B cell (primary cell): ENCODE measurements around the gene FOSB. TPM values are rescaled to one million over a fixed set of nuclear protein-coding genes. Genes with fewer than 3 reads are reported as not detected.
A peak's percentile ranks its signal among the peaks of the same experiment; 100 is the strongest.

Source experiments
- ATAC-seq: fragments of 200-7000 bp; cut with Tn5 transposase; one replicate; pipeline ENCODE4 v1.10.0; 2021; ENCODE audit warnings: low read depth, mild to moderate bottlenecking, moderate number of reproducible peaks, moderate library complexity
- CTCF ChIA-PET: fragments of 350-600 bp; sonication (Branson Sonifier 250); formaldehyde crosslinking; loops from one replicate; lab custom pipeline; 2021; ENCODE audit warnings: antibody characterized with exemption, inconsistent platforms; lab: Charles Lee
- POLR2A ChIA-PET: fragments of 350-600 bp; sonication (Branson Sonifier 250); formaldehyde crosslinking; loops from one replicate; lab custom pipeline; 2021; ENCODE audit warnings: antibody characterized with exemption; lab: Charles Lee
- DNase-seq: peaks from one replicate; pipeline ENCODE4 v3.0.0; 2013
- H2AFZ ChIP-seq: 2 replicates; pipeline ENCODE4 v1.6.1; 2012; ENCODE audit warnings: mild to moderate bottlenecking, low read depth, low read length; ENCODE audit not compliant: insufficient read depth, poor library complexity, severe bottlenecking
- H3K27ac ChIP-seq, 2 donors: 1 replicate in 1 of 2; 2 replicates in 1 of 2; pipeline ENCODE4 v1.5.1; 2012 to 2013; ENCODE audit warnings: low read length in 2 of 2, mild to moderate bottlenecking in 2 of 2, moderate library complexity in 1 of 2
- H3K27me3 ChIP-seq, 4 experiments: fragments of 200-600 bp in 1 of 4; sonication (generic) in 1 of 4; replicated peaks in 1 of 4; 1 replicate in 2 of 4; 2 replicates in 2 of 4; pipeline versions ENCODE4 v1.6.1 to v1.7.0; 2013 to 2016; ENCODE audit warnings: low read length in 3 of 4, mild to moderate bottlenecking in 2 of 4, mixed read lengths in 1 of 4, moderate library complexity in 1 of 4; ENCODE audit not compliant: insufficient read depth in 4 of 4, control insufficient read depth in 3 of 4; ENCODE audit errors: control extremely low read depth in 1 of 4
- H3K36me3 ChIP-seq, 2 experiments: replicated peaks in 1 of 2; 1 replicate in 1 of 2; 2 replicates in 1 of 2; pipeline versions ENCODE4 v1.6.1 to v1.7.1; 2013; ENCODE audit warnings: low read length in 1 of 2; ENCODE audit not compliant: insufficient read depth in 2 of 2, control insufficient read depth in 1 of 2; ENCODE audit errors: control extremely low read depth in 1 of 2, extremely low read depth in 1 of 2
- H3K4me1 ChIP-seq, 2 donors: fragments of 200-600 bp in 1 of 2; sonication (generic) in 1 of 2; 1 replicate in 1 of 2; 2 replicates in 1 of 2; pipeline versions ENCODE4 v1.5.1 to v1.6.1; 2013 to 2017; ENCODE audit warnings: low read length in 2 of 2; ENCODE audit not compliant: control insufficient read depth in 2 of 2, insufficient read depth in 2 of 2
- H3K4me2 ChIP-seq: replicated peaks from 2 replicates; pipeline ENCODE3; 2012; ENCODE audit warnings: mild to moderate bottlenecking, low read depth, low read length; ENCODE audit not compliant: poor library complexity, severe bottlenecking
- H3K4me3 ChIP-seq, 5 experiments: fragments of 200-600 bp in 1 of 5; sonication (generic) in 1 of 5; 1 replicate in 3 of 5; 2 replicates in 2 of 5; pipeline versions ENCODE4 v1.5.1 to v1.7.0; 2011 to 2016; ENCODE audit warnings: low read length in 4 of 5, mild to moderate bottlenecking in 4 of 5, low read depth in 2 of 5, control low read depth in 1 of 5, moderate library complexity in 1 of 5; ENCODE audit not compliant: insufficient read depth in 1 of 5; ENCODE audit errors: control extremely low read depth in 1 of 5, extremely low read depth in 1 of 5
- H3K79me2 ChIP-seq: fragments of 200-600 bp; sonication (generic); one replicate; pipeline ENCODE4 v1.6.0; 2016; ENCODE audit warnings: low read length; ENCODE audit not compliant: control insufficient read depth, insufficient read depth
- H3K9ac ChIP-seq: fragments of 200-600 bp; sonication (generic); 2 replicates; pipeline ENCODE4 v1.6.1; 2017; ENCODE audit warnings: mild to moderate bottlenecking, low read length, moderate library complexity
- H3K9me3 ChIP-seq, 3 donors: one replicate each; pipeline versions ENCODE4 v1.6.1 to v1.7.1; 2013; ENCODE audit warnings: low read length in 2 of 3; ENCODE audit not compliant: control insufficient read depth in 2 of 3, insufficient read depth in 1 of 3; ENCODE audit errors: control extremely low read depth in 1 of 3
- H4K20me1 ChIP-seq: 2 replicates; pipeline ENCODE4 v1.6.0; 2012; ENCODE audit warnings: mild to moderate bottlenecking, low read length; ENCODE audit not compliant: insufficient read depth, control insufficient read depth, poor library complexity, severe bottlenecking
- H3K27ac Mint-ChIP-seq: one replicate; pipeline ENCODE4 v1.8.0; 2021; ENCODE audit warnings: mixed read lengths
- H3K27me3 Mint-ChIP-seq: one replicate; pipeline ENCODE4 v1.8.0; 2021; ENCODE audit warnings: mixed read lengths
- H3K4me1 Mint-ChIP-seq: one replicate; pipeline ENCODE4 v1.8.0; 2021; ENCODE audit warnings: mixed read lengths
- H3K4me3 Mint-ChIP-seq: one replicate; pipeline ENCODE4 v1.8.0; 2021; ENCODE audit warnings: mixed read lengths
- H3K9me3 Mint-ChIP-seq: one replicate; pipeline ENCODE4 v1.8.0; 2022; ENCODE audit warnings: mixed read lengths; ENCODE audit not compliant: insufficient read depth
- EZH2 ChIP-seq: IDR thresholded peaks from 2 replicates; pipeline ENCODE4 v1.6.1; 2012; ENCODE audit warnings: borderline replicate concordance, low read depth, mild to moderate bottlenecking, moderate library complexity, low read length; ENCODE audit not compliant: insufficient read depth, poor library complexity, severe bottlenecking
- WGBS: methylation state at CpG from one replicate; pipeline ENCODE4 v1.1.5; 2013; ENCODE audit warnings: missing lambda C conversion rate; ENCODE audit not compliant: insufficient coverage; 5-methylcytosine and 5-hydroxymethylcytosine counted together
- intact Hi-C: fragments of 100-400 bp; cut with micrococcal nuclease; formaldehyde crosslinking; loops from one replicate; pipeline ENCODE4 v1.10.0; 2022
- polyA plus RNA-seq: library from polyadenylated mRNA; depleted of rRNA; stranded (reverse); fragments of >200 nt; gene quantifications from 2 replicates; pipeline ENCODE4 v1.2.3, GENCODE V29; 2012
- total RNA-seq, 2 donors: library from RNA; stranded (reverse); fragments of 120-200 nt in 1 of 2; gene quantifications; 1 replicate in 1 of 2; 2 replicates in 1 of 2; pipeline versions ENCODE4 v1.2.3 to v1.2.4, GENCODE V29; 2013 to 2022
- TF ChIP-seq, protein P1 (sequence below): fragments of 200-600 bp; IDR thresholded peaks from one replicate; pipeline ENCODE4 v1.8.0; 2022; ENCODE audit warnings: antibody characterized with exemption, mild to moderate bottlenecking

Gene FOSB
- total and polyA plus RNA-seq, 2 donors (not counting 1 experiment from before 2014, with no cell fraction given), result 39.6 to 2,860 TPM

DNA sequence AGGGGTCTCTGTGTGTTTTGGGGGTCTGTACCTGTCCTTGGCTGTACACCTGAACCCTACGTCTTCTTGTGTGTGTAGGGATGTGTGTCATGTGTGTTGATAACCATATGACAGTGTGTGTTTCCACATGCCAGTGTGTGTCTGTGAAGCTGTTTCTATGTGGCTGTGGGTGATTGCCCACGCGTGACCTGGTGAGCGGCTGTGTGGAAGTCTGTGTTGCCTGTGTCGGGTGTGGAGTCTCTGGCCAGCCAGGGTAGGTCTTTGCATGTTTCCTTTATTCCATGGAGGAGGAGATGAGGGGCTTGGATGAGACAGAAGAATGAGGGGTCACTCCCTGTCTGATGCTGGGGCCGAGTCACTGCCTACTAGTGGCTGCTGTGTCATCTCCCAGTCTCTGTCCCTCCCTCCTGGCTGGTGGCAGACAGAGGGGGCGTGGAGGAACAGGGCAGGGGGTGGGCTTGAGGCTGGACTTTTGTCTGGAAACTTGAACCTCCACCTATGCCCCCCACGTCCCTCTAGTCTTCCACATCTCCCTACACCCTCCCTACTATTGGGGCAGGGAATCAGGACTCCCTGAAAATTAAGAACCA, 2.8 kb upstream of the FOSB start:
- Histone ChIP-seq H3K4me2 (no peak overlapping the region), H3K9ac (no peak overlapping the region), H2AFZ (no peak overlapping the region), H3K4me1 (peaks cover 9 to 41% of the 10 kb centered on the region in 2 donors), H3K79me2 (no peaks in the 10 kb centered on the region), H3K36me3 (no peaks in the 10 kb centered on the region), H4K20me1 (peaks cover 21% of the 10 kb centered on the region), H3K4me3 (no peak overlapping the region), H3K27ac (no peak overlapping the region), H3K27me3 (peaks cover 0 to 8% (median 4%) of the 10 kb centered on the region in 4 experiments), H3K9me3 (no peaks in the 10 kb centered on the region)
- ChIA-PET POLR2A (no interaction called here), CTCF (interaction anchor here (1.3 to 7.3 kb wide), 3 partner anchors 10 to 25 kb away, joined by 3 to 93 read pairs (median 5); no protein-coding TSS in a partner anchor)
- WGBS, result 44% methylated on average over 6 of the region's 8 CpGs
- DNase-seq (peak; percentile 55), ATAC-seq (no peak)
- Mint-ChIP-seq H3K9me3 (no peaks in the 10 kb centered on the region), H3K27me3 (peaks cover 7% of the 10 kb centered on the region), H3K4me3 (no peak overlapping the region), H3K4me1 (peaks cover 26% of the 10 kb centered on the region), H3K27ac (peak overlapping the region; percentile 15)
- TF ChIP-seq, protein P1, sequence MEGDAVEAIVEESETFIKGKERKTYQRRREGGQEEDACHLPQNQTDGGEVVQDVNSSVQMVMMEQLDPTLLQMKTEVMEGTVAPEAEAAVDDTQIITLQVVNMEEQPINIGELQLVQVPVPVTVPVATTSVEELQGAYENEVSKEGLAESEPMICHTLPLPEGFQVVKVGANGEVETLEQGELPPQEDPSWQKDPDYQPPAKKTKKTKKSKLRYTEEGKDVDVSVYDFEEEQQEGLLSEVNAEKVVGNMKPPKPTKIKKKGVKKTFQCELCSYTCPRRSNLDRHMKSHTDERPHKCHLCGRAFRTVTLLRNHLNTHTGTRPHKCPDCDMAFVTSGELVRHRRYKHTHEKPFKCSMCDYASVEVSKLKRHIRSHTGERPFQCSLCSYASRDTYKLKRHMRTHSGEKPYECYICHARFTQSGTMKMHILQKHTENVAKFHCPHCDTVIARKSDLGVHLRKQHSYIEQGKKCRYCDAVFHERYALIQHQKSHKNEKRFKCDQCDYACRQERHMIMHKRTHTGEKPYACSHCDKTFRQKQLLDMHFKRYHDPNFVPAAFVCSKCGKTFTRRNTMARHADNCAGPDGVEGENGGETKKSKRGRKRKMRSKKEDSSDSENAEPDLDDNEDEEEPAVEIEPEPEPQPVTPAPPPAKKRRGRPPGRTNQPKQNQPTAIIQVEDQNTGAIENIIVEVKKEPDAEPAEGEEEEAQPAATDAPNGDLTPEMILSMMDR, result no peak
- TF ChIP-seq EZH2, result no peak
- intact Hi-C loops, result loop anchor here (1.0 kb wide), 1 partner anchor 9 kb away; no protein-coding TSS in a partner anchor

DNA sequence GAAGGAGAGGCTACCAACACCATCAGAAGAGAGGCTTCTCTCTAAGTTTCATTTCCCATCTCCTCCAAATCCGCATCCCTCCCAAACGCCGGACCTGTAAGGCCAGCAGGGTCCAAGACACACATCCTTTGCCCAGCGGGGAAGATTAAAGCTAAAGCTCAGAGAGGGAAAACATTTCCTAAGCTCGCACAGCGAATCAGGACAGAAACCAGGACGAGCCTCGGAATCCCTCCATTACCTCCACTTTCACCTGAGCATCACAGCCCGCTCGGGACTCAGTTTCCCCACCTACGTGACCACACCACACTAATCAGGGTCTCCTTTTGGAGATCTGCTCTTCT, 711 bp upstream of the FOSB start:
- CTCF ChIA-PET, result interaction anchor here (0.8 to 7.3 kb wide), 9 partner anchors 8 to 175 kb away, joined by 3 to 98 read pairs (median 7); no protein-coding TSS in a partner anchor
- Histone ChIP-seq H3K4me2 (peak overlapping the region; percentile 93), H3K27ac (peak overlapping the region; percentile 96 to 100), H3K9me3 (no peaks in the 10 kb centered on the region), H3K79me2 (no peaks in the 10 kb centered on the region), H3K9ac (peak overlapping the region; percentile 99), H3K27me3 (peaks cover 0 to 16% (median 6%) of the 10 kb centered on the region in 4 experiments), H3K4me3 (peak overlapping the region; percentile 44 to 100 (median 95)), H4K20me1 (peaks cover 41% of the 10 kb centered on the region), H3K4me1 (peaks cover 29 to 52% of the 10 kb centered on the region in 2 donors), H3K36me3 (no peaks in the 10 kb centered on the region), H2AFZ (peak overlapping the region; percentile 86)
- H3K27me3 Mint-ChIP-seq, result peaks cover 11% of the 10 kb centered on the region
- H3K4me3 Mint-ChIP-seq, result peak overlapping the region; percentile 92
- intact Hi-C loops, result loop anchor here (1.0 kb wide), 2 partner anchors 16 to 24 kb away; no protein-coding TSS in a partner anchor
- POLR2A ChIA-PET, result interaction anchor here (0.6 to 4.2 kb wide), 8 partner anchors 10 to 225 kb away, joined by 3 to 45 read pairs (median 6); partner anchors contain the start of genes QPCTL and SNRPD2
- ATAC-seq, result no peak
- DNase-seq, result no peak
- H3K9me3 Mint-ChIP-seq, result no peaks in the 10 kb centered on the region
- 3% methylated on average over 10 of the region's 11 CpGs for WGBS
- peak overlapping the region; percentile 95 for H3K27ac Mint-ChIP-seq
- TF ChIP-seq, protein P1, result no peak
- H3K4me1 Mint-ChIP-seq, result peaks cover 39% of the 10 kb centered on the region
